Endothelial cell of umbilical vein (primary cell): Measurements from ENCODE around the gene PIP4K2C. TPM values are rescaled to one million over a fixed set of nuclear protein-coding genes. Genes with fewer than 3 reads are reported as not detected.

ENCODE experiments used
- BruUV-seq: library from RNA; stranded (reverse); fragments of 400-500 nt; replicated peaks from 2 replicates; lab custom pipeline; 2021; lab: Mats Ljungman, UMichigan
- CTCF ChIA-PET: fragments of 300-600, 350-600 bp; sonication (Branson Sonifier 250); formaldehyde crosslinking; loops from one replicate; lab custom pipeline; 2021; ENCODE audit warnings: antibody characterized with exemption, inconsistent platforms; lab: Charles Lee
- POLR2A ChIA-PET: fragments of 300-600, 350-600 bp; sonication (Branson Sonifier 250); formaldehyde crosslinking; loops from one replicate; lab custom pipeline; 2021; ENCODE audit warnings: antibody characterized with exemption, inconsistent platforms; lab: Charles Lee
- DNase-seq: peaks from one replicate; pipeline ENCODE4 v3.0.0-alpha.2; 2011; ENCODE audit warnings: low read depth, low spot score
- FAIRE-seq: peaks from 2 replicates; lab custom pipeline; 2011; peaks lifted over from hg19 to GRCh38; lab: Jason Lieb, UNC
- H2AFZ ChIP-seq: 2 replicates; pipeline ENCODE4 v1.6.0; 2012; ENCODE audit warnings: low read depth, low read length, control low read depth, inconsistent platforms
- H3K27ac ChIP-seq: 2 replicates; pipeline ENCODE4 v1.5.1; 2011; ENCODE audit warnings: low read depth, mild to moderate bottlenecking, control low read depth, low read length, moderate library complexity; ENCODE audit not compliant: insufficient read depth
- H3K27me3 ChIP-seq, 2 experiments: 2 replicates each; pipeline versions ENCODE4 v1.6.0 to v1.6.1; 2011; ENCODE audit warnings: low read length in 2 of 2, mixed read lengths in 1 of 2; ENCODE audit not compliant: control insufficient read depth in 2 of 2, insufficient read depth in 2 of 2
- H3K36me3 ChIP-seq, 2 experiments: 2 replicates in 1 of 2; 3 replicates in 1 of 2; pipeline ENCODE4 v1.5.1; 2011; ENCODE audit warnings: low read length in 2 of 2, mild to moderate bottlenecking in 1 of 2, moderate library complexity in 1 of 2; ENCODE audit not compliant: control insufficient read depth in 2 of 2, insufficient read depth in 2 of 2; ENCODE audit errors: extremely low read depth in 1 of 2
- H3K4me1 ChIP-seq: 3 replicates; pipeline ENCODE4 v1.5.1; 2011; ENCODE audit warnings: mild to moderate bottlenecking, low read length; ENCODE audit not compliant: control insufficient read depth, insufficient read depth; ENCODE audit errors: extremely low read depth
- H3K4me2 ChIP-seq: 2 replicates; pipeline ENCODE4 v1.6.1; 2011; ENCODE audit warnings: low read length, control low read depth, mixed read lengths; ENCODE audit not compliant: insufficient read depth
- H3K4me3 ChIP-seq, 3 experiments: fragments of 200-600 bp in 1 of 3; sonication (generic), shearing (Covaris generic) in 1 of 3; replicated peaks in 1 of 3; 2 replicates each; pipeline ENCODE4 v1.5.1; 2011 to 2016; ENCODE audit warnings: control low read depth in 3 of 3, low read length in 3 of 3, mild to moderate bottlenecking in 2 of 3, inconsistent platforms in 1 of 3, low read depth in 1 of 3, moderate library complexity in 1 of 3; ENCODE audit not compliant: insufficient read depth in 1 of 3
- H3K79me2 ChIP-seq: 2 replicates; pipeline ENCODE4 v1.6.0; 2012; ENCODE audit warnings: low read length, inconsistent platforms; ENCODE audit not compliant: control insufficient read depth, insufficient read depth
- H3K9ac ChIP-seq: replicated peaks from 2 replicates; pipeline ENCODE3; 2011; ENCODE audit warnings: low read length, control low read depth; ENCODE audit not compliant: insufficient read depth; ENCODE audit errors: extremely low read depth
- H3K9me1 ChIP-seq: replicated peaks from 3 replicates; pipeline ENCODE4 v1.6.0; 2011; ENCODE audit warnings: mild to moderate bottlenecking, low read length; ENCODE audit not compliant: control insufficient read depth, insufficient read depth; ENCODE audit errors: extremely low read depth
- H3K9me3 ChIP-seq: replicated peaks from 2 replicates; pipeline ENCODE4 v1.5.1; 2012; ENCODE audit warnings: low read length, inconsistent platforms; ENCODE audit not compliant: control insufficient read depth, insufficient read depth
- H4K20me1 ChIP-seq: replicated peaks from 2 replicates; pipeline ENCODE3; 2011; ENCODE audit warnings: mild to moderate bottlenecking, low read length; ENCODE audit not compliant: control insufficient read depth, insufficient read depth; ENCODE audit errors: extremely low read depth
- EZH2 ChIP-seq: IDR thresholded peaks from 2 replicates; pipeline ENCODE4 v1.6.1; 2012; ENCODE audit warnings: borderline replicate concordance, low read depth, mild to moderate bottlenecking, moderate library complexity, low read length, inconsistent platforms; ENCODE audit not compliant: severe bottlenecking
- FOS ChIP-seq: IDR thresholded peaks from 2 replicates; pipeline ENCODE4 v1.6.1; 2011; ENCODE audit warnings: mild to moderate bottlenecking, low read length, moderate library complexity, borderline replicate concordance; ENCODE audit not compliant: insufficient read depth
- GATA2 ChIP-seq: IDR thresholded peaks from 2 replicates; pipeline ENCODE4 v1.7.0; 2011; ENCODE audit warnings: low read depth, mild to moderate bottlenecking, moderate library complexity, mixed read lengths, low read length; ENCODE audit not compliant: insufficient read length, insufficient read depth
- JUN ChIP-seq: IDR thresholded peaks from 2 replicates; pipeline ENCODE4 v1.6.1; 2011; ENCODE audit warnings: borderline replicate concordance, low read depth; ENCODE audit not compliant: insufficient read length, insufficient read depth
- MYC ChIP-seq: IDR thresholded peaks from one replicate; pipeline ENCODE4 v1.6.1; 2011; ENCODE audit warnings: mild to moderate bottlenecking, low read depth, low read length
- POLR2A ChIP-seq: IDR thresholded peaks from 2 replicates; pipeline ENCODE4 v1.6.1; 2012; ENCODE audit warnings: low read depth, mild to moderate bottlenecking, control low read depth, low read length
- POLR2AphosphoS5 ChIP-seq: IDR thresholded peaks from 2 replicates; pipeline ENCODE4 v1.6.1; 2012; ENCODE audit warnings: low read depth, mild to moderate bottlenecking, control low read depth, low read length, moderate library complexity; ENCODE audit not compliant: insufficient read depth
- dilution Hi-C: fragments of 300-500 bp; cut with MboI; formaldehyde crosslinking; loops from one replicate; pipeline ENCODE4 v1.15.0; 2019; ENCODE audit warnings: low sequenced_read_pairs; ENCODE audit not compliant: extremely low pct_ligation_motif_present
- intact Hi-C: fragments of 100-400 bp; cut with micrococcal nuclease; formaldehyde crosslinking; loops from one replicate; pipeline ENCODE4 v1.10.0; 2022
- polyA plus RNA-seq, 4 experiments: library from polyadenylated mRNA; depleted of rRNA in 3 of 4; stranded (reverse) in 3 of 4; unstranded in 1 of 4; fragments of >200 nt; gene quantifications; 2 replicates each; pipeline versions ENCODE4 v1.2.1 to v1.2.3, GENCODE V29; 2011 to 2012; ENCODE audit warnings: missing spikeins in 1 of 4
- total RNA-seq: library from RNA; stranded (reverse); gene quantifications from 2 replicates; pipeline ENCODE4 v1.2.3, GENCODE V29; 2021
- TF ChIP-seq, protein P1 (sequence below), 2 donors: IDR thresholded peaks; 1 replicate in 1 of 2; 2 replicates in 1 of 2; pipeline ENCODE4 v1.5.1; 2011; ENCODE audit warnings: low read length in 2 of 2, mild to moderate bottlenecking in 2 of 2, moderate library complexity in 2 of 2, control low read depth in 1 of 2, inconsistent platforms in 1 of 2, low read depth in 1 of 2; ENCODE audit not compliant: insufficient read depth in 1 of 2; ENCODE audit errors: extremely low read depth in 1 of 2
- TF ChIP-seq, protein P2 (sequence below): IDR thresholded peaks from 2 replicates; pipeline ENCODE4 v1.6.1; 2011; ENCODE audit not compliant: insufficient read depth, insufficient read length

The PIP4K2C gene
- total and polyA plus RNA-seq, 2 donors (not counting 3 experiments of a cell fraction or from before 2014, with no cell fraction given): 10.5 to 11.5 TPM

DNA sequence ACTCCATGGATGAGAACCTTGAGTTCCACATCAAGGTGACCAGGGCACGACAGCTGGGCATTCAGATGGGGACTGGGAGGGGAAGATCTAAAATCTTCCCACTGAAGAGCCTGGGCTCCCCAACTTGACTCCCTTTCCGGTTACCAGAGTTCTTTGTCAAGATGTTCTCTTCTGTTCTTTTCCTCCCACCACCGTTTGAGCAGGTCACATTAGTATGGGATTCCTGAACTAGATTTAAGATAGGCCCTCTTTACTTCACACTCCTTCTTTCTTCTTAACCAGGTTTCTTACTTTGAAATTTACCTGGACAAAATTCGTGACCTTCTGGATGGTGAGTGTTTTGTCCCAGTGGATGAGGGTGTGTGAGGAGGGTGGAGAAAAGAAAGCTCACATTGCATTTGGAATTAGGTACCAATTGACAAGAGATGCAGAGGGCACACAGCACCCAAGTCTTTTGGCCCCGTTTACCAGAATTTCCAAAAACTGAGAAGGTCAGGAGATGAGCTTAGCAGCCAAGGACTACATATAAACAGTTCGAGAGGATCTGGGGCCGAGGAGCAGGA is 26.7 kb upstream of the PIP4K2C start:
- Histone ChIP-seq H3K9me1 (no peaks in the 10 kb centered on the region), H2AFZ (no peak overlapping the region), H3K27ac (no peak overlapping the region), H3K9ac (no peak overlapping the region), H3K27me3 (peaks cover 7 to 9% of the 10 kb centered on the region in 2 experiments), H3K36me3 (no peaks in the 10 kb centered on the region), H3K4me3 (no peak overlapping the region), H3K9me3 (no peaks in the 10 kb centered on the region), H3K4me1 (no peaks in the 10 kb centered on the region), H3K4me2 (no peak overlapping the region), H4K20me1 (no peaks in the 10 kb centered on the region), H3K79me2 (no peaks in the 10 kb centered on the region)
- no TSS peak for BruUV-seq
- dilution Hi-C loops: no loop called here
- TF ChIP-seq MYC (no peak), POLR2A (no peak), POLR2AphosphoS5 (no peak), EZH2 (no peak), FOS (no peak), GATA2 (no peak), JUN (no peak)
- TF ChIP-seq, protein P1, sequence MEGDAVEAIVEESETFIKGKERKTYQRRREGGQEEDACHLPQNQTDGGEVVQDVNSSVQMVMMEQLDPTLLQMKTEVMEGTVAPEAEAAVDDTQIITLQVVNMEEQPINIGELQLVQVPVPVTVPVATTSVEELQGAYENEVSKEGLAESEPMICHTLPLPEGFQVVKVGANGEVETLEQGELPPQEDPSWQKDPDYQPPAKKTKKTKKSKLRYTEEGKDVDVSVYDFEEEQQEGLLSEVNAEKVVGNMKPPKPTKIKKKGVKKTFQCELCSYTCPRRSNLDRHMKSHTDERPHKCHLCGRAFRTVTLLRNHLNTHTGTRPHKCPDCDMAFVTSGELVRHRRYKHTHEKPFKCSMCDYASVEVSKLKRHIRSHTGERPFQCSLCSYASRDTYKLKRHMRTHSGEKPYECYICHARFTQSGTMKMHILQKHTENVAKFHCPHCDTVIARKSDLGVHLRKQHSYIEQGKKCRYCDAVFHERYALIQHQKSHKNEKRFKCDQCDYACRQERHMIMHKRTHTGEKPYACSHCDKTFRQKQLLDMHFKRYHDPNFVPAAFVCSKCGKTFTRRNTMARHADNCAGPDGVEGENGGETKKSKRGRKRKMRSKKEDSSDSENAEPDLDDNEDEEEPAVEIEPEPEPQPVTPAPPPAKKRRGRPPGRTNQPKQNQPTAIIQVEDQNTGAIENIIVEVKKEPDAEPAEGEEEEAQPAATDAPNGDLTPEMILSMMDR (IDR thresholded peaks at IDR 0.05; ENCODE audit: extremely low read depth in 1 of 2, insufficient read depth in 1 of 2, low read depth in 1 of 2, low read length in 2 of 2): no peak
- TF ChIP-seq, protein P2, sequence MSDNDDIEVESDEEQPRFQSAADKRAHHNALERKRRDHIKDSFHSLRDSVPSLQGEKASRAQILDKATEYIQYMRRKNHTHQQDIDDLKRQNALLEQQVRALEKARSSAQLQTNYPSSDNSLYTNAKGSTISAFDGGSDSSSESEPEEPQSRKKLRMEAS: no peak
- ChIA-PET POLR2A (no interaction called here), CTCF (interaction anchor here (1.1 to 1.3 kb wide), 2 partner anchors 19 to 195 kb away, joined by 3 to 9 read pairs; no protein-coding TSS in a partner anchor)
- FAIRE-seq (no peak), DNase-seq (no peak)
- intact Hi-C loops: no loop called here
